Esophagus (tissue), 2 donors: Measurements from ENCODE around the gene MCCD1. TPM values are rescaled to one million over a fixed set of nuclear protein-coding genes. Genes with fewer than 3 reads are reported as not detected.

Experiments used
- H3K27ac ChIP-seq, 2 donors: one replicate each; pipeline ENCODE4 v1.5.1; 2013; ENCODE audit warnings: low read depth in 2 of 2, mild to moderate bottlenecking in 2 of 2, inconsistent platforms in 1 of 2, low read length in 1 of 2, moderate library complexity in 1 of 2
- H3K27me3 ChIP-seq, 2 donors: one replicate each; pipeline ENCODE4 v1.6.1; 2013; ENCODE audit warnings: low read length in 2 of 2, control low read depth in 1 of 2, mild to moderate bottlenecking in 1 of 2; ENCODE audit not compliant: insufficient read depth in 2 of 2, control insufficient read depth in 1 of 2
- H3K36me3 ChIP-seq, 2 donors: one replicate each; pipeline ENCODE4 v1.6.1; 2013; ENCODE audit warnings: low read length in 1 of 2; ENCODE audit not compliant: control insufficient read depth in 2 of 2, insufficient read depth in 2 of 2
- H3K4me1 ChIP-seq, 2 donors: one replicate each; pipeline ENCODE4 v1.6.1; 2013; ENCODE audit warnings: low read length in 1 of 2; ENCODE audit not compliant: control insufficient read depth in 2 of 2, insufficient read depth in 2 of 2
- H3K4me3 ChIP-seq, 2 donors: one replicate each; pipeline ENCODE4 v1.5.1; 2013; ENCODE audit warnings: low read length in 2 of 2, mild to moderate bottlenecking in 2 of 2, low read depth in 1 of 2, moderate library complexity in 1 of 2
- H3K9me3 ChIP-seq, 2 donors: one replicate each; pipeline ENCODE4 v1.6.1; 2013; ENCODE audit warnings: mild to moderate bottlenecking in 2 of 2, low read depth in 1 of 2, low read length in 1 of 2, moderate library complexity in 1 of 2; ENCODE audit not compliant: control insufficient read depth in 2 of 2, insufficient read depth in 1 of 2
- WGBS, 2 donors: extraction: QIAGEN DNeasy Blood & Tissue Kit; methylation state at CpG; one replicate each; pipeline ENCODE4 v1.1.7; 2013; 5-methylcytosine and 5-hydroxymethylcytosine counted together
- polyA plus RNA-seq, 2 donors: library from polyadenylated mRNA; stranded (reverse); fragments of 200-250 nt; gene quantifications; one replicate each; pipeline ENCODE4 v1.2.3, GENCODE V29; 2013
- donor health status: healthy with polysubstance abuse.
- donor health status: Bipolar disorder and iron deficiency.

Gene MCCD1
- polyA plus RNA-seq, 2 donors, result not detected

DNA sequence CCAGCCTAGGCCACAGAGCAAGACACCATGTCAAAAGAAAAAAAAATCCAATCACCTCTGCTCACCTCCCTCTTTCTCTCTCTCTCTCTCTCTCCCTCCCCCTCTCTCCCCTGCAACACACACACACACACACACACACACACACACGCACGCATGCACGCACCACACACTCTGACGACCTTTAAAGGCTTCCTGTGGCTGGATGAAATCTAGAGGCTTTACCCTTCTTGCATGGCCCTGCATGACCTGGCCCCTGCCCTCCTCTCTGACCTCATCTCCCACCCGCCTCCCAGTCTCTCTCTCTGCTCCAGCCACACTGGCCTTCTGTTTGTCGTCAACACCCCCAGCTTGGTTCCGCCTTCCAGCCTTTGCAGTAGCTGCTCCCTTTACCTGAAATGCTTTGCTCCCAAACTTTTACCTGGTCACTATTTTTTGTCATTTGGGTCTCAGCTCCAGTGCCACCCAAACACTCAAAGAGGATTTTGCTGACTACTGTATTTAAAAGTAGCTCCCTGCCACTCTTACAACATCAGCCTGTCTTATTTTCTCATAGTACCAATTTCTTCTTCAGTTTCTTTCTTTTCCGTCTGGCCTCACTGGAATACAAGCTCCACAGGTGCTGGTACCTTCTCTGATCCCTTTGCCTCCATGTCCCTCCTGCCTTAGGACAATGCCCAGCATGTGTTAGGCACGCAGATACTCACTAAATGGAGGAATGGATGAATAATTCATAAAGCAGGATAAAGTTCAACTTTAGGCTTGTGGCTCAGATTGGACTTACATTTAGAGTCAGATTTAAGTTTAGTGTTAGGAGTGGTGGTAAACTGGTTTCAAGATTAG is 39.0 kb downstream of the MCCD1 start:
- 43 to 44% methylated on average over 9 of the region's 9 CpGs for WGBS, 2 donors
- no peaks in the 10 kb centered on the region for H3K36me3 ChIP-seq
- H3K9me3 ChIP-seq, result no peaks in the 10 kb centered on the region
- no peak overlapping the region for H3K4me3 ChIP-seq
- H3K4me1 ChIP-seq, result peaks cover 0 to 2% of the 10 kb centered on the region in 2 donors
- H3K27ac ChIP-seq, result no peak overlapping the region
- H3K27me3 ChIP-seq, result no peaks in the 10 kb centered on the region

DNA sequence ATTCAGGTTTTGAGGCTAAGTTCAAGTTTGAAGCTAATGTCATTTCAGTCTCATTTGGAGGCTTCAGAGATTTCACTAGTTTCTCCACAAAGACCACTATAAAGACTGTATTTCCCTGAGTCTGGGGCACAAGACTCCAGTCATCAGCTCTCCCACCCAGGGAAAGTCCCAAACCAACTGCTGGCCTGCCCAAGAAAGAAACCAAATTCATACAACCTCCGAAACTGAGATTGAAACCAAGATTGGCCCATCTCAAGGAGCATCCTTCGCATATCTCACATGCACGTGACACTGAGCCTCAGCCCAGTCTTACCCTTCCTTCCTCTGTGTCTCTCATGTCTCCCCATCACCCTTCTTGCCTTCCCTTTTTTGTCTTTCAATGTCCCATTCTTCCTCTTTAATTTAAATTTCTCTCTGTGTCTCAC is 39.8 kb downstream of the MCCD1 start:
- no peaks in the 10 kb centered on the region for H3K27me3 ChIP-seq
- H3K9me3 ChIP-seq, result no peaks in the 10 kb centered on the region
- no peaks in the 10 kb centered on the region for H3K36me3 ChIP-seq
- H3K27ac ChIP-seq, result no peak overlapping the region
- H3K4me3 ChIP-seq, result no peak overlapping the region
- peaks cover 0 to 2% of the 10 kb centered on the region in 2 donors for H3K4me1 ChIP-seq
- 53 to 63% methylated on average over 3 of the region's 3 CpGs for WGBS, 2 donors

DNA sequence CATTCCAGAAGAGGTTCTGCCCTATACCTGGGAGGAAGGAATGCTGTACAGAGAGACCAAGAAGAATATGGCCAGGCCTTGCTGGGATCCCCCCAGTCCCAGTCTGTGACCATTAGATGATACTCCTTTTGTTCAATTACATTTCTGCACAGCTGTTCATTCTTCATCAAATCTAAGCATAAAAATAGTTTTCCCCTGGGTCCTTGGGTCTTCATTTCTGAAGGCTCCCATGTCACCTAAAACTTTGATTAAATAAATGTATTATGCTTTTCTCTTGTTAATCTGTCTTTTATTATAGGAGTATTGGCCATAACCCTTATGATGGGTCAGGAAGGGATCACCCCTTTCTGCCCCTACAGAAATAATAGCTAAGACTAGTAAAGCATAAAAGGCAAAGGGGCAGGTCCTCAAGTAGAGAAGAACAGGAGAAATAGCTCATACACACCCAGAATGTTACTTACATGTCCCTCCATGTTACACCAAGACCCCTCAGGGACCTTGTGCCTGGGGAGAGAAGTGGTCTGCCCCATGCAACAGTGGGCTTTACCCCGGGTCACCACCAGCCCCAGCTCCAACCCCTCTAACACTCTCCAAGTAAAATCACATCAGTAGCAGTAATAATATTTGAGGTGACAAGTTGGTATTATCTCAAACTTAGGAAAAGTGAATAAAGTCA is 41.2 kb downstream of the MCCD1 start:
- Histone ChIP-seq H3K27ac (no peak overlapping the region), H3K4me3 (no peak overlapping the region), H3K4me1 (peaks cover 0 to 2% of the 10 kb centered on the region in 2 donors), H3K27me3 (no peaks in the 10 kb centered on the region), H3K9me3 (no peaks in the 10 kb centered on the region), H3K36me3 (no peaks in the 10 kb centered on the region)
- WGBS, 2 donors, result 82 to 83% methylated on average over 1 of the region's 1 CpG

DNA sequence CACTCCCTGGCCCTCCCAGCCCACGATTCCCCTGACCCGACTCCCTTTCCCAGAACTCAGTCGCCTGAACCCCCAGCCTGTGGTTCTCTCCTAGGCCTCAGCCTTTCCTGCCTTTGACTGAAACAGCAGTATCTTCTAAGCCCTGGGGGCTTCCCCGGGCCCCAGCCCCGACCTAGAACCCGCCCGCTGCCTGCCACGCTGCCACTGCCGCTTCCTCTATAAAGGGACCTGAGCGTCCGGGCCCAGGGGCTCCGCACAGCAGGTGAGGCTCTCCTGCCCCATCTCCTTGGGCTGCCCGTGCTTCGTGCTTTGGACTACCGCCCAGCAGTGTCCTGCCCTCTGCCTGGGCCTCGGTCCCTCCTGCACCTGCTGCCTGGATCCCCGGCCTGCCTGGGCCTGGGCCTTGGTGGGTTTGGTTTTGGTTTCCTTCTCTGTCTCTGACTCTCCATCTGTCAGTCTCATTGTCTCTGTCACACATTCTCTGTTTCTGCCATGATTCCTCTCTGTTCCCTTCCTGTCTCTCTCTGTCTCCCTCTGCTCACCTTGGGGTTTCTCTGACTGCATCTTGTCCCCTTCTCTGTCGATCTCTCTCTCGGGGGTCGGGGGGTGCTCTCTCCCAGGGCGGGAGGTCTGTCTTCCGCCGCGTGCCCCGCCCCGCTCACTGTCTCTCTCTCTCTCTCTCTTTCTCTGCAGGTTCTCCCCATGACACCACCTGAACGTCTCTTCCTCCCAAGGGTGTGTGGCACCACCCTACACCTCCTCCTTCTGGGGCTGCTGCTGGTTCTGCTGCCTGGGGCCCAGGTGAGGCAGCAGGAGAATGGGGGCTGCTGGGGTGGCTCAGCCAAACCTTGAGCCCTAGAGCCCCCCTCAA is 43.5 kb downstream of the MCCD1 start, which contains the start of gene LTA:
TSS of gene LTA (plus strand) at position 249 of the 871 bp plus-strand sequence. CDS start at position 703, 454 bp downstream.
- Histone ChIP-seq H3K27me3 (no peaks in the 10 kb centered on the region), H3K36me3 (no peaks in the 10 kb centered on the region), H3K9me3 (no peaks in the 10 kb centered on the region), H3K27ac (peak within 1 kb of the TSS; percentile 18 to 63), H3K4me1 (peaks cover 0 to 2% of the 10 kb centered on the region in 2 donors), H3K4me3 (peak within 1 kb of the TSS in 1 of 2 donors; percentile 28)
- 74 to 76% methylated on average over 27 of the region's 27 CpGs for WGBS, 2 donors

DNA sequence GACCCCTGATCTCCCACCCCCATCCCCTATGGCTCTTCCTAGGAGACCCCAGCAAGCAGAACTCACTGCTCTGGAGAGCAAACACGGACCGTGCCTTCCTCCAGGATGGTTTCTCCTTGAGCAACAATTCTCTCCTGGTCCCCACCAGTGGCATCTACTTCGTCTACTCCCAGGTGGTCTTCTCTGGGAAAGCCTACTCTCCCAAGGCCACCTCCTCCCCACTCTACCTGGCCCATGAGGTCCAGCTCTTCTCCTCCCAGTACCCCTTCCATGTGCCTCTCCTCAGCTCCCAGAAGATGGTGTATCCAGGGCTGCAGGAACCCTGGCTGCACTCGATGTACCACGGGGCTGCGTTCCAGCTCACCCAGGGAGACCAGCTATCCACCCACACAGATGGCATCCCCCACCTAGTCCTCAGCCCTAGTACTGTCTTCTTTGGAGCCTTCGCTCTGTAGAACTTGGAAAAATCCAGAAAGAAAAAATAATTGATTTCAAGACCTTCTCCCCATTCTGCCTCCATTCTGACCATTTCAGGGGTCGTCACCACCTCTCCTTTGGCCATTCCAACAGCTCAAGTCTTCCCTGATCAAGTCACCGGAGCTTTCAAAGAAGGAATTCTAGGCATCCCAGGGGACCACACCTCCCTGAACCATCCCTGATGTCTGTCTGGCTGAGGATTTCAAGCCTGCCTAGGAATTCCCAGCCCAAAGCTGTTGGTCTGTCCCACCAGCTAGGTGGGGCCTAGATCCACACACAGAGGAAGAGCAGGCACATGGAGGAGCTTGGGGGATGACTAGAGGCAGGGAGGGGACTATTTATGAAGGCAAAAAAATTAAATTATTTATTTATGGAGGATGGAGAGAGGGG is 44.7 kb downstream of the MCCD1 start:
- Histone ChIP-seq H3K9me3 (no peaks in the 10 kb centered on the region), H3K4me1 (no peaks in the 10 kb centered on the region), H3K4me3 (no peak overlapping the region), H3K36me3 (no peaks in the 10 kb centered on the region), H3K27ac (peak overlapping the region in 1 of 2 donors; percentile 24), H3K27me3 (no peaks in the 10 kb centered on the region)
- WGBS, 2 donors, result 89 to 91% methylated on average over 9 of the region's 9 CpGs

DNA sequence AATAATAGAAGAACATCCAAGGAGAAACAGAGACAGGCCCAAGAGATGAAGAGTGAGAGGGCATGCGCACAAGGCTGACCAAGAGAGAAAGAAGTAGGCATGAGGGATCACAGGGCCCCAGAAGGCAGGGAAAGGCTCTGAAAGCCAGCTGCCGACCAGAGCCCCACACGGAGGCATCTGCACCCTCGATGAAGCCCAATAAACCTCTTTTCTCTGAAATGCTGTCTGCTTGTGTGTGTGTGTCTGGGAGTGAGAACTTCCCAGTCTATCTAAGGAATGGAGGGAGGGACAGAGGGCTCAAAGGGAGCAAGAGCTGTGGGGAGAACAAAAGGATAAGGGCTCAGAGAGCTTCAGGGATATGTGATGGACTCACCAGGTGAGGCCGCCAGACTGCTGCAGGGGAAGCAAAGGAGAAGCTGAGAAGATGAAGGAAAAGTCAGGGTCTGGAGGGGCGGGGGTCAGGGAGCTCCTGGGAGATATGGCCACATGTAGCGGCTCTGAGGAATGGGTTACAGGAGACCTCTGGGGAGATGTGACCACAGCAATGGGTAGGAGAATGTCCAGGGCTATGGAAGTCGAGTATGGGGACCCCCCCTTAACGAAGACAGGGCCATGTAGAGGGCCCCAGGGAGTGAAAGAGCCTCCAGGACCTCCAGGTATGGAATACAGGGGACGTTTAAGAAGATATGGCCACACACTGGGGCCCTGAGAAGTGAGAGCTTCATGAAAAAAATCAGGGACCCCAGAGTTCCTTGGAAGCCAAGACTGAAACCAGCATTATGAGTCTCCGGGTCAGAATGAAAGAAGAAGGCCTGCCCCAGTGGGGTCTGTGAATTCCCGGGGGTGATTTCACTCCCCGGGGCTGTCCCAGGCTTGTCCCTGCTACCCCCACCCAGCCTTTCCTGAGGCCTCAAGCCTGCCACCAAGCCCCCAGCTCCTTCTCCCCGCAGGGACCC is 45.6 kb downstream of the MCCD1 start:
- Histone ChIP-seq H3K9me3 (no peaks in the 10 kb centered on the region), H3K36me3 (no peaks in the 10 kb centered on the region), H3K4me3 (no peak overlapping the region), H3K4me1 (no peaks in the 10 kb centered on the region), H3K27me3 (no peaks in the 10 kb centered on the region), H3K27ac (no peak overlapping the region)
- 77 to 82% methylated on average over 14 of the region's 14 CpGs for WGBS, 2 donors

DNA sequence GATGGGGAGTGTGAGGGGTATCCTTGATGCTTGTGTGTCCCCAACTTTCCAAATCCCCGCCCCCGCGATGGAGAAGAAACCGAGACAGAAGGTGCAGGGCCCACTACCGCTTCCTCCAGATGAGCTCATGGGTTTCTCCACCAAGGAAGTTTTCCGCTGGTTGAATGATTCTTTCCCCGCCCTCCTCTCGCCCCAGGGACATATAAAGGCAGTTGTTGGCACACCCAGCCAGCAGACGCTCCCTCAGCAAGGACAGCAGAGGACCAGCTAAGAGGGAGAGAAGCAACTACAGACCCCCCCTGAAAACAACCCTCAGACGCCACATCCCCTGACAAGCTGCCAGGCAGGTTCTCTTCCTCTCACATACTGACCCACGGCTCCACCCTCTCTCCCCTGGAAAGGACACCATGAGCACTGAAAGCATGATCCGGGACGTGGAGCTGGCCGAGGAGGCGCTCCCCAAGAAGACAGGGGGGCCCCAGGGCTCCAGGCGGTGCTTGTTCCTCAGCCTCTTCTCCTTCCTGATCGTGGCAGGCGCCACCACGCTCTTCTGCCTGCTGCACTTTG is 46.7 kb downstream of the MCCD1 start, which contains the start of gene TNF:
TSS of gene TNF (plus strand) at position 231 of the 567 bp plus-strand sequence. CDS start at position 408, 177 bp downstream.
- Histone ChIP-seq H3K9me3 (no peaks in the 10 kb centered on the region), H3K27ac (peak within 1 kb of the TSS; percentile 13 to 52), H3K4me1 (no peaks in the 10 kb centered on the region), H3K27me3 (no peaks in the 10 kb centered on the region), H3K36me3 (no peaks in the 10 kb centered on the region), H3K4me3 (peak within 1 kb of the TSS; percentile 21 to 35)
- 45 to 47% methylated on average over 19 of the region's 19 CpGs for WGBS, 2 donors
